NCI-H460 (cell line): ENCODE measurements around the gene ARL4A. TPM values are rescaled to one million over a fixed set of nuclear protein-coding genes. Genes with fewer than 3 reads are reported as not detected.
"Not testable (repeated sequence)": the region's sequence is repeated elsewhere in the genome, so short reads cannot be mapped to it uniquely, and the experiment has no call there.

Experiments used
- DNase-seq: peaks from one replicate; pipeline ENCODE4 v3.0.0-alpha.2; 2016; ENCODE audit warnings: low read depth; ENCODE audit errors: extremely low read depth
- total RNA-seq: library from RNA; depleted of rRNA; stranded (reverse); fragments of >200 nt; shearing (Covaris generic); gene quantifications from 2 replicates; pipeline ENCODE4 v1.2.3, GENCODE V29; 2014

ARL4A gene
- total RNA-seq, 1 experiment from 2014 or later = 51.8 TPM

DNA sequence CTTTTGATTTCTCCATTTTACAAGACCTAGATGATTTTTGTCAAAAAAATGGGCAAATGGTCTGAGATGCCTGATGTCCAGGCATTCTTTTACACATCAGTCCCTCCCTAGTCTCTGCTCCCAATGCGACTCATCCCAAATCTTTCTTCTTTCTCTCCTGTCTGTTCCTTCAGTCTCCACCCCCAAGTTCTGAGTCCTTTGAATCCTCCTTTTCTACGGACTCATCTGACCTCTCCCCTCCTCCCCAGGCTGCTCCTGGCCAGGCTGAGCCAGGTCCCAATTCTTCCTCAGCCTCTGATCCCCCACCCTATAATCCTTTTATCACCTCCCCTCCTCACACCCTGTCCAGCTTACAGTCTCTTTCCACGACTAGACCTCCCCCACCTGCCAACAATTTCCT lies 26.4 kb upstream of the ARL4A start:
- not testable (repeated sequence) for DNase-seq

- no peak for DNase-seq
These were observed 25.9 kb upstream of the ARL4A start for GRCh38 chr7:12661581-12661980.

DNA sequence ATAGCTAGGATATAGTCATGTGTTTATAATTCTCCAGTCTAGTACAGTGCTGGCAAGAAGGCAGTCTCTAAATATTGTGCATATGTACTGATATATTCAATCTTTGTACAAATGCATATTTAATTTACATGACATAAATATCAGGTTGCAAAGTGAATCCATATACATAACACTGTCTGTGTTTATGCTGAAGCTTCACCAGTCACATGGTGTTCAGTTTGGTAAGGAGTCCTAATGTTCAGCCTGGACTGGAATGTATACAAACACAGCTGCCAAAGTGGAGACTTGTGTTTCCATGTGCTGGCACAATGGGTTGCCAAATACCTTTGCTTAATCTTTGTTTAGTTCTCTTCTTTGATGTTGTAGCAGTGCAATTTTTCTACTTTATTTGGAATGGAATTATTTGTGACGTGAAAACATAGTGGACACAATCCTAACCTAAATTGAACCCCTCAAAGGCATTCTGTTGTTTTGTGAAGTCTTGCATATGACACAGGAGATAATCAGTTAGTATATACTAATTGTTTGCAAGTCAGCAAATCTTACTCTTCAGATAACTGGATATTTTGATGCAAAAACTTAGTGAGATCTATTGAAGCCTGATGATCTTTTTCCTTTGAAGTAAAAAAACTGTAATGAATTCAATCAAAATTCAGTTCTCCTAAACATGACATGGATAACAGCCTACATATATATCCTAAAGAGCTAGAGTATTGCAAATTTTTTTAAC lies 17.3 kb upstream of the ARL4A start:
- no peak for DNase-seq

DNA sequence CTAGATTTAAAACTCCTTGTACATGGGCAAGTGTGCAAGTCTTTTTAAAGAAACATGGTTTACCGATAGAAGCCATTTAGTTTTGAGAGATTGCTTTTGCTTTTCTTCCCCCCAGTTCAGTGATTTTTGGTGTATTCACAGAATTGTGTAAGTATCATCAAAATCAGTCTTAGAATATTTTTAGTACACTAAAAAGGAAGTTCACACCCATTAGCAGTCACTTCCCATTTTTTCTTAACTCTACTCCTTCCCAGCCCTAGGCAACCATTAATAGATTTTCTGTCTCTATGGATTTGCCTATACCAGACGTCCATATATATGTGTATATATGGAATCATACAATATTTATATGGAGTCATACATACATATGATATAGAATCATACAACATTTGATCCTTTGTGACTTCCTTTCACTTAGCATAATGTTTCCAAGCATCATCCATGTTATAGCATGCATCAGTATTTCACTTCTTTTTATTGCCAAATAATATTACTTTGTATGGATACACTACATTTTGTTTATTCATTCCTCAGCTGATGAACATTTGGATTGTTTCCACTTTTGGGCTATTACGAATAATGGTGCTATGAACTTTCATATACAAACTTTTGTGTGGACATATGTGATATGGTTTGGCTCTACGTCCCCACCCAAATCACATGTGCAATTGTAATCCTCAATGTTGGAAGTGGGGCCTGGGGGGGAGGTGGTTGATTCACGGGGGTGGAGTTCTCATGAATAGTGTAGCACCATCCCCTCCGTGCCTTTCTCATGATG lies 16.5 kb upstream of the ARL4A start:
- no peak for DNase-seq

DNA sequence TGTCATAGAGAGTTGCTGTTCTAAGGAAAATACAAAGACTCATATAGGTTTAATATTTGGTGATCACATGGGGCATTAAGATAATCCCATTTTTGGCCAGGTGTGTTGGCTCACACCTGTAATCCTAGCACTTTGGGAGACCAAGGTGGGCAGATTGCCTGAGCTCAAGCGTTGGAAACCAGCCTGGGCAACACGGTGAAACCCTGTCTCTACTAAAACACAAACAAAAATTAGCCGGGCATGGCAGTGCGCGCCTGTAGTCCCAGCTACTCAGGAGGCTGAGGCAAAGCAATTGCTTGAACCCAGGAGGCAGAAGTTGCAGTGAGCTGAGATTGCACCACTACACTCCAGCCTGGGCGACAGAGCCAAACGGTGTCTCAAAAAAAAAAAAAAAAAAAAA lies 14.0 kb upstream of the ARL4A start:
- DNase-seq = not testable (repeated sequence)

DNA sequence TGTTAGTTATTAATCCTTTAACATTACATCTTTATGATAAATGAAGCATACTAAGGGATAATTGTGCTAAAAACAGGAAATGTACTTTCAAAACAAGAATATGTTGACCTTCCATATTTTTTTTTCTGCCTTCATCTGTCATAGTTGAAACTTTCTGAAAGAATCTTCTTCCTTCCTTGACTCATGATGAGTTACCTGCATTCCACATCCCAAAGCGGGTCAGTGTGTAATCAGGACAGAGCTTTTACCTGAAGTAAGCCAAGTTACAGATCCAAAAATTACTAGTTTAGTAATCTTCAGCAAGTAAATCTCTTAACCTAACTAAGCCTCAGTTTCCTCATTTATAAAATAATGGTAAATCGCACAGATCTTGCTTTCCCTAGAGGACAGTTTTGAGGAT lies 13.4 kb upstream of the ARL4A start:
- DNase-seq = no peak

- peak; percentile 28 for DNase-seq
These were observed 12.6 kb upstream of the ARL4A start for GRCh38 chr7:12674861-12675260.

DNA sequence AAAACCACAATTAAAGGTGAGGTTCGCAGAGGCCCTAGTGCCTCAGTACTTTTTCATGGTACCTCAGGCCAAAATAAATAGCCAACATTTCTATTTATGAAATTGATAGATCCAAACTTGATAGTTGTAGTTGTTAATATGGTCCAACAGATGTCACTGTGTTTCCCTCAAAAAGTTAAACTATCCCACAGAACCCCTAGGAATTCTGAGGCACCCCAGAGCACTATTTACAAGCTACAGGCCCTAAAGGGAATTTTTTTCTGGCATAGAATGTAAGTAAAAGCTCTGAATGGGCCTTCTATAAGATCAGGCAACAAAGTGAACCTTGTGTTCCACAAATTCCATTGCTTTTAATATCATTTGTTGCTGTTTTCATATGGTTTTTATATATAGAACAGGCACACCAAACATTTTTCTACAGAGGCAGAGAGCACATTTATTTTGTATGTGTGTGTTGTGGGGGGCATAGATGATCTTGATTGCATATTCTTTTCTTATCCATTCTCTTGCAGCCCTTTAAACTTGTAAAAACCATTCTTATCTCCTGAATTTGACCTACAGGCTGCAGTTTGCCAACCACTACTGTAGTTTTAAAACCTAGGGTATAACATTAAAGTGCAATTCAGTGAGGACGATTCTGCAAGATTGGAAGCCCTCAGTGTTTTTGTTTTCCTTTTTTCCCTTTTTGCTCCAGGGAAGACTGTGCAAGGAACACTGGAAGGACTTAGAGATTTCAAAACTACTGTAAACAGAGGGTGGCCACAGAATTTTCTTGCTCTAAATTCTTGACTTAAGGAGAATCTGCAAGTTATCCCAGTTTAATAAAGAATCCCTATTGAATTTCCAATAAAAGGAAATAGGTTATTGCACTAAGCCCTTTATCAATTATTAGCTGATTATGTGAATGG lies 3.5 kb upstream of the ARL4A start:
- DNase-seq = no peak

- DNase-seq = no peak
These were observed 2.7 kb upstream of the ARL4A start for GRCh38 chr7:12684733-12685132.

- DNase-seq = peak; percentile 80
These were observed 1.9 kb upstream of the ARL4A start for GRCh38 chr7:12685550-12685949.

GRCh38 chr7:12686234-12686890 lies 1.1 kb upstream of the ARL4A start:
- peak; percentile 96 for DNase-seq

DNA sequence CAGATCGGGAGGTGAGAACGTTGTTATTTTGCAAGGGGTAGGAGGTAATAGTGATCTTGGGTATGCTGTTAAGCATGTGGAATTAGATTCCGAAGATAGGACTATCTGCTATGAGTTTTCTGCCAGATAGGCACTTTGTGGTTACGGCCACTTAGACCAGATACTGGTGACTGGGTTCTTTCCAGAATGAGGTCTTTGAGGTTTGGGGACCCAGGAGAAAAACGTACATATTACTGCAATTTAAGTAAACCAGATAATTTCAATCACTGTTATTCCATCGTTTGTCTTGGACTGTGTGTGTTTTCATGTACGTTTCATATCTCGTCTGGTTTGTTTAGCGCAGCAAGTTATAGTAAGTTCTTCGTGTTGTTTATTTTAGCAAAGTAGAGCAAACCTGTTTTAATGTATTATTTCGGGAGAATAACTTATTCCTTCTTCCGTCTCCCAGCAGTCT lies 312 bp downstream of the ARL4A start:
- DNase-seq = no peak

GRCh38 chr7:12688485-12689170 lies 1.2 kb downstream of the ARL4A start:
- not testable (repeated sequence) for DNase-seq

DNA sequence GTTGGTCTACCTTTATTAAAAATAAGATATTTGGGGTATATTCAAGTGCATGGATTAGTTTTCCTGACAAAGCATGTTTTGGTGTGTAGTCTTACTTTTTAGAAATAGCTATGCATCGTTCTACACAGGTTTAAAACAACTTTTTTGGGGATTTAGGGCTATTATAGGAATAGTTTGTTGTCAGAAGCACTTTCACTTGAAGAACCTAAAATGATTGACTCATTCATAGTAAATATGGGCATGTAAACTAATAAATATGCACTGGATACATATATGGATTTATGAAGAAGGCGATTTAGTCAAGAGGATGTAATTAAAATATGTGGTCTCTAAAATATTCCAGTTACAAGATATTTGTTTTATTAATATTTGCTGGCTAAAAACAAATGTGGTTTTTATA lies 2.0 kb downstream of the ARL4A start:
- DNase-seq = no peak

GRCh38 chr7:12690041-12690878 lies 2.8 kb downstream of the ARL4A start:
- no peak for DNase-seq

DNA sequence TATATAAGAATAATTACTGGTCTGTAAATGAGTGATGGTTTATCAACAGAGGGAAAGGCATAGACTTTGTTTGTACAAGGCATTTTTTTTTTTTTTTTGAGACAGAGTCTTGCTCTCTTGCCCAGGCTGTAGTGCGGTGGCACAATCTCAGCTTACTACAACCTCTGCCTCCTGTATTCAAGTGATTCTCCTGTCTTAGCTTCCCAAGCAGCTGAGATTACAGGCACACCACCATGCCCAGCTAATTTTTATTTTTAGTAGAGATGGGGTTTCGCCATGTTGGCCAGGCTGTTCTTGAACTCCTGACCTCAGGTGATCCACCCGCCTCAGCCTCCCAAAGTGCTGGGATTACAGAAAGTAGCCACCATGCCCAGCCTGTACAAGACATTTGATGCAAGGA lies 4.0 kb downstream of the ARL4A start:
- DNase-seq = not testable (repeated sequence)

- DNase-seq = no peak
These were observed 4.6 kb downstream of the ARL4A start for GRCh38 chr7:12692035-12692434.

DNA sequence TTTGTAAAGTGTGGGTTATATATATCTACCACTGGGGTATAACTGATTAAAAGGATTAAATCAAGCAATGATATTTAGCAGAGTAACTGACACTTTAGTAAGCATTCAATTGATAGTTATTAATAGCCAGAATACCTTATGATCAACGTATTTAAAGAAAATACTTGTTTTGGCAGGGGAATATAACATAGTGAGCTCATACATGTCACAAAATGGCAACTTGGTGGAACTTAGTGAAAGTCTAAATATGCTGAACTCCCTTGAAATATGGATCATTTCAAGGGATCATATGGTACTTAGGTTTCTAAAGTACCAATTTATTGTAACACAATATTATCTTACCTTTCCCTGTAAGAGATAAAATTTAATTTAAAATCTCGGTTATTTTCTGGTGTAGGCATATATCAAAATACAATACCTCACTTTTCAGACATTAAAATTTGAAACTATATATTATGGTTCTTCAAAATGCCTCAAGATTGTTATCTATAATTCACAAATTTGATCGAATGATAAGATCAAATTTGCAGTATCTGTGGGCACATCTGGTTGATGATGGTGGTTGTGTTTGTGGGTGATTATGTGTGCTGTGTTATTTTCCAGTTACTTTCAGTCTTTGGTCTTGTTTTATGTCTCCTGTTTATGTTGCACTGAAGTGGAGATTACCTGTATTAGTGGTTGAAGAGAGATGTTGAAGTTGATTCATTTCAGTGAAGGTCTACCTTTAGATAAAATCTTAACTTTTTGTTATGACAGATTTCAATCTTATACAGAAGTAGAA lies 5.2 kb downstream of the ARL4A start:
- DNase-seq = no peak
